Stimulated activated CD4-positive, alpha-beta T cell treated with anti-CD3 and anti-CD28 coated beads, Interleukin-1b, Interleukin-23, amount 100 ng/mL, for 48 hours (primary cell): ENCODE data around the gene AKAP8.
"Not testable (repeated sequence)": the region's sequence is repeated elsewhere in the genome, so short reads cannot be mapped to it uniquely, and the experiment has no call there.

ENCODE experiments used
- DNase-seq: peaks from one replicate; pipeline ENCODE4 v3.0.0-alpha.2; 2020

AKAP8 gene

GRCh38 chr19:15379083-15379998, at the start of gene AKAP8:
TSS of gene AKAP8 (minus strand) at chr19:15379787. CDS start at chr19:15379731, 56 bp downstream.
- DNase-seq = peak; percentile 98

DNA sequence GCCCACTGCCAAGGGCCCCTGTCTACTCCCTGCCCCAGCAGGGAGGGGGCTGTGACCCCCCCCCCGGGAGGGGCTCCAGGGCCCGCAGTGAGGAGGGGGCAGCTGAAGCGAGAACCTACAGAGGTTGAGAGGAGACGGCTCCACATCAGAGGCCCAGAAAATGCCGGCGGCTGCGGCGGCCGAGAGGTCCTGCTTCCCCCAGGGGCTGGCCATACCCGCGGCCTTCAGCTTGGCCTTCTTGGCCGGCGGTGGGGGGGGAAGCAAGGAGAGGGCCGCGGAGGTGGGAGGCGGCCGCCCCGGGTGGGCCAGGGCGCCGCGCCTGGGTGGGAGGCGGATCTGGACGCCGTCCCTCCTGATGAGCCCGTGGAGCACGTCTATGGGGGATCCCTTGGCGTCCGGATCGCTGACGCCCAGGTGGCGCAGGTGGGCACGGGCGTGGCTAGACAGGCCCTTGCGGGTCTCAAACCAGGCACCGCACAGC, 48.4 kb upstream of the AKAP8 start:
- DNase-seq = no peak

- no peak for DNase-seq
These were observed 47.7 kb upstream of the AKAP8 start for GRCh38 chr19:15427350-15427700.

- DNase-seq = no peak
These were observed 47.1 kb upstream of the AKAP8 start for GRCh38 chr19:15426485-15427349.

DNA sequence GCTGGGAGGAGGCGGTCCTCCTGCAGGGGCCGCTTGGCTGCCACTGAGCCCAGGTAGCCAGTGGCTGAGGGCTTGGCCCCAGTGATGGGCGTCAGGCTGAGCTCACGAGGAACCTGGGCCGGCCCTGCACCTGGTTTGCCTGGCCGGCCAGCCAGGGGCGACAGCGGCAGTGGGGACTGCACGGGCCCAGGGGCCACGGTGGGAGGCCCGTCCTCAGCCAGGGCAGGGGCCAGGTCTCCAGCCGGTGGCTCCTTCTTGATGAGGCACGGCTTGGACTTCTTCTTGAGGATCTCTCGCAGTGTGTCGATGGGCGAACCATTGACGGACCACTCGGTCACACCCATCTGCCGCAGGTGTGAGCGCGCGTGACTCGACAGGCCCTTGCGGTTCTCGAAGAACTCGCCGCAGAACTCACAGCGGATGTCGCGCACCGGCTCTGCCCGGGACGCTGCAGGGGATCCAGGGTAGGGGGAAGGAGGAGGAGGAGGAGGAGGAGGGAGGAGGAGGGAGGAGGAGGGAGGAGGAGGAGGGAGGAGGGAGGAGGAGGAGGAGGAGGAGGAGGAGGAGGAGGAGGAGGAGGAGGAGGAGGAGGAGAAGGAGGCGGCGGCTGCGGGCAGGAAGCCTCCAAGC, 45.8 kb upstream of the AKAP8 start:
- no peak for DNase-seq

GRCh38 chr19:15424692-15425272, 45.2 kb upstream of the AKAP8 start:
- no peak for DNase-seq

- no peak for DNase-seq
These were observed 44.5 kb upstream of the AKAP8 start for GRCh38 chr19:15424121-15424520.

DNA sequence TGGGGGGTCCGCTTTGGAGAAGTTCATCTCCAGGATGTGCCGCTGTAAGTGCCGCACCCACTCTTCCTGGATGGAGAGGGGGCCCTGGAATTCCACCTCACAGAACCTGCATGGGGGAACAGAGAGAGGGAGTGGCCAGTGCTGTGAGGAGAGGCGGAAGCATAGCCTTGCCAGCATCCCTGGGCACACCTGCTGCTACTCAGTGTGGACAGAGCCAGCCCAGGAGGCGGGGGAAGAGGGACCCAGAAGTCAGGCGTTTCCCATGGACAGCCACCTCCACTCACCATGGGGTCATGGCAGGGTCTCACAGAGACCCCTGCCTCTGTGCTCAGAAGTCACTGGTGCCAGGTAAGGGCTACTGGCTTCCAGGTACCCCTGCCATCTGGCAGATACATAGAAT, 43.5 kb upstream of the AKAP8 start:
- no peak for DNase-seq

- no peak for DNase-seq
These were observed 42.9 kb upstream of the AKAP8 start for GRCh38 chr19:15422296-15423075.

DNA sequence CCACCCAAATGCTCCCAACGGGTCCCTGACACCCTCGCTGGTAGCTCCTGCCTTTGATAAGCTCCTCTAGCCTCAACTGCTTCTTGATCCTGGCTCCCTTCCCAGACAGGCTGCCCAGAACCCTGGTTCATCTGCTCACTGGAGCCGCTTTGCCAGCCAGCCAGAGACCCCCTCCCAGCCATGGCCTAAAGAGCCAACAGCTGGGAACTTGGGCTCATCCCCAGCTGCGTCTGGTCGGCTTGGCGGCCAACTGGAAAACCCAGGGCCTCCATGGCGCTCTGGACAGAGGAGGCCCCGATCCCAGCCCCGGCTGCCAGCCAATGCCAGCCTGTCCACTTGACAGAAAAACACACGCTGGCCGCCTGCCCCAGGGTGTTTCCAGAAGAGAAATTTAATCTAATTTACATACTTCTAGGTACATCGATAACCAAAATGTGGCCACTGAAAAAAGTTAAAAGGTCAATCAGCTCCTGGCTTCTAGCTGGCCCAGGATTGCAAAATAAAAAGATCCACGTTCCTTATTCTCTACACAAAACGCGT, 42.2 kb upstream of the AKAP8 start:
- DNase-seq = no peak

GRCh38 chr19:15421136-15421695, 41.6 kb upstream of the AKAP8 start:
- DNase-seq = no peak

- no peak for DNase-seq
These were observed 39.9 kb upstream of the AKAP8 start for GRCh38 chr19:15419413-15420025.

DNA sequence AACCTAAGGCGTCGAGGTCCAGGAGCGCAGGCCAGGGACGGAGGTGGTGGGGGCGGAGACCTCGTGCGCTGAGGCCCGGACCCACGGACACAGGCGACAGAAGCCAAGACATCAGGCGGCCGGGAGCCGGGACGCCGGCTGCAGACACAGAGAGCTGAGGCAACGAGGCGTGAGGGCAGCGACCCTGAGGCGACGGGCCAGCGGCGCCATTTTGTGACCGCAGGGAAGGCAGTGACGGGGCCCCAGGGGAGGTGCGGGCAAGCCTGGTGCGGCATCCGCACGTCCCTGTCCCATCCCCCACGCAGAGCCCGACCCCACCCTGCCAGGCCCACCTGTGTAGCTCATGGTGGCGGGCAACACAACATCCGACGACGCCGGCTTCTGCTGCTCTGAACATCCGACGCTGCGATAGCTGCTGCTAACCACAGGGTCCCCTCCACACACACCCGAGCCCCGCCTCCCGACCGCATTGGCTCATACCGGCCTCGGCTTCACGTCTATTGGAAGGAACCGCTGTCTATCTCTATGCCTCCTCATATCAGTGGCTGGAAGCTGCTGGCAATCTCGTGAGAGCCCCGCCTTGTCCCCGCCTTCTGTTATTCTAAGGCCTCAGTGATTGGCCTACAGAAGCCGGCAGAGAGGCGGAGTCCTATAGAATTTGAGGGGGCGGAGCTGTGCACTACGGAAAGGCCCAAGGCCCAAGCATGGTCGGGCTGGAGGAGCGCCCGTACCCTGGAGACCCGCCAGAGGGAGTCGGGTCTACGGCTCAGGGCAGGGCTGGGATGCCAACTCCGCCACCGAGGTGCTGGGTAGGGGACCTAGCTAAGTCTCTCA, 39.2 kb upstream of the AKAP8 start, which contains the start of gene AKAP8L:
TSS of gene AKAP8L (minus strand) at position 410 of the 834 bp plus-strand sequence. CDS start at position 345, 65 bp downstream.
- DNase-seq = peak; percentile 99

DNA sequence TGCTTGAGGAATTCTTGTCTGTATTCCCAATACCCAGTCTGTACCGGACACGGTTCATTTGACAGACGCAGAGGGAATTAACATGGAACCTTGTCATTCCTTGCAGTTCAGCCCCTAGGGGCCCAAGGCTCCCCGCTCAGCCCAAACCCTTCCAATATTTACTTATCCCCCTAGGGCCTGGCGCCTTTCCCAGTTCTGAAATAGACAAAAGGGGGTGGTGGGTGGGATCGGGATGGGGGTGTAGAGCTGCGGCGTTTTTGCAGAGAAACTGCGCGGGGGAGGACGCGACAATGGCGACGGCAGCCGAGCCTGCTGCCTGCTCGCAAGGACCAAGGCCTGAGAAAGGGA, 38.6 kb upstream of the AKAP8 start:
- no peak for DNase-seq

GRCh38 chr19:15417699-15418098, 38.1 kb upstream of the AKAP8 start:
- no peak for DNase-seq

DNA sequence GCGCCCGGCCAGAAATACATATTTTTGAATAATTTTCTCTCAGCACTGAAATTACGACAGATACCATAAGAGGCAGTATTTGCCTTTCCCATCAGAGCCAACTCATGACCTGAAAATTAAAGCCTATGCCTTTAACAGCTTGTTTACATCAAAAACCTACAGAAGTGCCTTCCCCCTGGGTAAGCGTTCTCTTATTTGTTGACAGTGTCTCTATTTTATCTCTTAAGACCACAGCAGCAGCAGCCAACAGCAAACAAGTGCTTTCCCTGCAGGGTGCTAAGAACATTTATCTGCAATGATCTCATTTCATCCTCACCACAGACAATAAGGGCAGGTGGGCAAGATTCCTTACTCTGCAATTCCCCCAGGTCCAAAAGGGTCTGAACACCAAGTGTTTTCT, 33.2 kb upstream of the AKAP8 start:
- DNase-seq = no peak

- not testable (repeated sequence) for DNase-seq
These were observed 31.8 kb upstream of the AKAP8 start for GRCh38 chr19:15411351-15411750.

DNA sequence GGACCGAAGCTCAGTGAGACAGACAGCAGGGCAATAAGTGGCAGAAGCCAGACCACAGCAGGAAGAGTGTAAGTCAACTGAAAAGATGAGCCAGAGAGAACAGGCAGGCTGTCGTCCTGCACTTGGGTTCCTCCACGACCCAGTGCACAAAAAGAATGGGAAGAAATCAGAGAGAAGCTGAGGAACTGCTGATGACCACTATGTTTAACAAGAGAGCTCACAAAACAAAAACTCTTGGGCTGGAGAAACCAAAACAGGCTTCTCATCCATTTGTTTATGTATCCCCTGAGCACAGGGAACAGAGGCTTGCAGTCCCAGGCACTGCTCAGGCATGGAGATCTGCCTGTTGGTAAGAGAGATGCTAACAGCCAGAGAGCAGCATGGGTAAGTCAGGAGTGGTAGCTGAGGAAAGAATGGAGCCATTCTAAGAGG, 25.2 kb upstream of the AKAP8 start:
- no peak for DNase-seq

- no peak for DNase-seq
These were observed 24.7 kb upstream of the AKAP8 start for GRCh38 chr19:15404097-15404779.
